Mucosa of descending colon (tissue), 3 donors: ENCODE data around the gene MPZL3. TPM values are rescaled to one million over a fixed set of nuclear protein-coding genes. Genes with fewer than 3 reads are reported as not detected.

Source experiments
- ATAC-seq: fragments of 200-7000 bp; cut with Tn5 transposase; one replicate; pipeline ENCODE4 v1.9.1; 2020; ENCODE audit warnings: mild to moderate bottlenecking, moderate library complexity
- DNase-seq, 3 donors: peaks; one replicate each; pipeline ENCODE4 v3.0.0-alpha.2; 2020
- H3K36me3 ChIP-seq: fragments of 200-600 bp; one replicate; pipeline ENCODE4 v1.8.0; 2021; ENCODE audit warnings: low read depth, mild to moderate bottlenecking
- H3K4me1 ChIP-seq: fragments of 200-600 bp; one replicate; pipeline ENCODE4 v1.8.0; 2021; ENCODE audit warnings: low read depth, mild to moderate bottlenecking
- H3K4me3 ChIP-seq: fragments of 200-600 bp; one replicate; pipeline ENCODE4 v1.8.0; 2021; ENCODE audit warnings: mild to moderate bottlenecking
- H3K9me3 ChIP-seq: fragments of 200-600 bp; one replicate; pipeline ENCODE4 v1.8.0; 2021; ENCODE audit warnings: mild to moderate bottlenecking
- CTCF ChIP-seq: fragments of 200-600 bp; IDR thresholded peaks from one replicate; pipeline ENCODE4 v1.8.0; 2022; ENCODE audit warnings: antibody characterized with exemption, mild to moderate bottlenecking
- intact Hi-C, 2 donors: fragments of 100-400 bp; cut with DNase I in 1 of 2; cut with micrococcal nuclease in 1 of 2; formaldehyde crosslinking; loops; one replicate each; pipeline versions ENCODE4 v1.11.0 to v1.11.1; 2022; cut with DNase I, micrococcal nuclease
- total RNA-seq, 3 donors: library from RNA; stranded (reverse); fragmentation: NEBNext Ultra II Directional in 2 of 3; extraction: Animal tissue kit (Norgen Biotek cat#: 25700) in 2 of 3; gene quantifications; one replicate each; pipeline versions ENCODE4 v1.2.1 to v1.2.4, GENCODE V29; 2021 to 2023
- donor health status: DM: no; HTN: no; CAD: no; lungs with moderate emphysema.
- donor health status: DM: no; HTN: no; CAD: no.
- donor health status: DM: no; HTN: yes; CAD: no.

The MPZL3 gene
- total RNA-seq, 3 donors from 2014 or later: 4.9 to 19.6 (median 9.0) TPM

DNA sequence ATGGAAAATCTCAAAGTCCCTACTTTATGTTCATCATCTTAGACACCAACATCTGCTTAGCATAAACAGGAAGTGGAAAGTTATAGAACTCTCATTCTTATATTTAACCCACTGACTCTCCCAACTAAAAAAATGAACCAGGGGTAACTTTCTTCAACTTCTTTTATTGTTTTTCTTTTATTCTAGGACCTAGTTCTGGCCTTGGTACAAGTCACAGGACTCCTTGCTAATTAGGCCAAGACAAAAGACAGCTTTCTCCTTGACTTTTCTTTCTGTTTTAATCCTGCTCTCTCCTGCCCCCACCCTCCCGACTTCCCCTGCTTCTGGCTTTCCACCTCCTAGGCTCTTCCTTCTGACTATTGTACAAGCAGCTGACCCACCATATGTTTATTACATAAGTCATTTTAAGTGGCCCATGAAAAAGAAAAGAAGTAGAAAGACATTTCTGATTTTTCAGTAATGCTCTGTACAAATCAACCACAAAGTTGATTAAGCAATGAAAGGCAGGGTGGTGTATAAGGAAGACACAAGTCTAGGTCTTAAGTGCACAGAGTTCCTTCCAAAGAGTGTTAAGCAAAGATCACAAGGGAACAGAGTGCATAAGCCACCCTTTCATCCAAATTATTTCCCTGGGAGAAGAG, 45.7 kb downstream of the MPZL3 start:
- DNase-seq: no peak

DNA sequence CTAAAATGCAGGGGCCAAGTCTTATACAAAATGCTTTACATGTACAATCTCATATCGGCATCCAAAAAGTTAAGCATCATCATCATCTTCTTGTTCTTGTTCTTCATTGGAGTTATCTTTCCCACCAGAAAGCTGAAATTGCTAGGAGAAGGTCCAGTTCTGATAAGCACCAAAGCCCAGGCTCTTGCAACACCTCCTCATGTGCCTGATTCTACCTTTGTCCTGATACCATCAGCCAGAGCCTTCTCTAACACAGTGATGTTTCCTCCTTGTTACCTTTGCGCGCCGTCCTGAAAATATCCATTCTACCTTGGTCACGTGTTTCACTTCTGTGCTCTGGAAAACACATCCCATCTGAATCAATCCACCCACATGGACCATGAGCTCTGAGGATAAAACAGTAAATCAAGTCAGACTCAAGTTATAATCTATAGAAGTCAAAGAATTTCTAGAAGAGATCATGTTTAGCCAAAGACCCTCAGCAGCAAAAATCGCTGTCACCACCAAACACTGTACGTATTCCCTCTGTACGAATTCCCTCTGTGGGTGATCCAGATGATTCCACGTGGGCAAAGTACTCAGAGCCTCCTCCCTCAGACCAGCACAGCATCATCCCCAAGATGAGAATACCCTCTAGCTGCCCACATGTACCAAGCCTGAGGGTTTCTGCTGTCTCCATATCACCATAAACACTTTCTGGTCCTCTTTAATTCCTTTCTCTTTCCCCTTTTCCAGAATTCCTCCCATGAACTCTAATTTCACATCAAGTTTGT, 46.4 kb downstream of the MPZL3 start:
- TF ChIP-seq CTCF: no peak

More for the DNA sequence above, 45.7 kb downstream of the MPZL3 start:
- no peak for TF ChIP-seq CTCF
- H3K9me3 ChIP-seq: no peaks in the 10 kb centered on the region
- no peaks in the 10 kb centered on the region for H3K36me3 ChIP-seq
- intact Hi-C loops: loop anchor here in 1 of 2 donors (10.0 kb wide), 1 partner anchor 78 kb away; no protein-coding TSS in a partner anchor
- no peak overlapping the region for H3K4me3 ChIP-seq
- ATAC-seq: peak; percentile 15
- H3K4me1 ChIP-seq: peaks cover 27% of the 10 kb centered on the region

GRCh38 chr11:118202599-118203422, 49.4 kb downstream of the MPZL3 start:
- ATAC-seq: peak; percentile 97
- Histone ChIP-seq H3K36me3 (no peaks in the 10 kb centered on the region), H3K4me3 (no peak overlapping the region), H3K9me3 (no peaks in the 10 kb centered on the region), H3K4me1 (peaks cover 31% of the 10 kb centered on the region)
- no peak for TF ChIP-seq CTCF
- DNase-seq: peak; percentile 86 to 88 (median 87)
- intact Hi-C loops: loop anchor here (5.0 to 10.0 kb wide), 2 partner anchors 59 to 82 kb away; partner anchors contain the start of gene MPZL2 (in 1 of the 2)

More for the DNA sequence above, 46.4 kb downstream of the MPZL3 start:
- no peaks in the 10 kb centered on the region for H3K9me3 ChIP-seq
- DNase-seq (no peak), ATAC-seq (no peak)
- H3K4me3 ChIP-seq: no peak overlapping the region
- no peaks in the 10 kb centered on the region for H3K36me3 ChIP-seq
- H3K4me1 ChIP-seq: peaks cover 22% of the 10 kb centered on the region
- intact Hi-C loops: loop anchor here in 1 of 2 donors (10.0 kb wide), 1 partner anchor 79 kb away; no protein-coding TSS in a partner anchor

GRCh38 chr11:118201966-118202365, 50.2 kb downstream of the MPZL3 start:
- intact Hi-C loops: loop anchor here (5.0 to 10.0 kb wide), 2 partner anchors 60 to 83 kb away; partner anchors contain the start of gene MPZL2 (in 1 of the 2)
- Histone ChIP-seq H3K9me3 (no peaks in the 10 kb centered on the region), H3K4me3 (no peak overlapping the region), H3K4me1 (peaks cover 31% of the 10 kb centered on the region), H3K36me3 (no peaks in the 10 kb centered on the region)
- TF ChIP-seq CTCF: no peak
- DNase-seq: no peak
- no peak for ATAC-seq
